ENCODE measurements around the gene CCR6.

DNA sequence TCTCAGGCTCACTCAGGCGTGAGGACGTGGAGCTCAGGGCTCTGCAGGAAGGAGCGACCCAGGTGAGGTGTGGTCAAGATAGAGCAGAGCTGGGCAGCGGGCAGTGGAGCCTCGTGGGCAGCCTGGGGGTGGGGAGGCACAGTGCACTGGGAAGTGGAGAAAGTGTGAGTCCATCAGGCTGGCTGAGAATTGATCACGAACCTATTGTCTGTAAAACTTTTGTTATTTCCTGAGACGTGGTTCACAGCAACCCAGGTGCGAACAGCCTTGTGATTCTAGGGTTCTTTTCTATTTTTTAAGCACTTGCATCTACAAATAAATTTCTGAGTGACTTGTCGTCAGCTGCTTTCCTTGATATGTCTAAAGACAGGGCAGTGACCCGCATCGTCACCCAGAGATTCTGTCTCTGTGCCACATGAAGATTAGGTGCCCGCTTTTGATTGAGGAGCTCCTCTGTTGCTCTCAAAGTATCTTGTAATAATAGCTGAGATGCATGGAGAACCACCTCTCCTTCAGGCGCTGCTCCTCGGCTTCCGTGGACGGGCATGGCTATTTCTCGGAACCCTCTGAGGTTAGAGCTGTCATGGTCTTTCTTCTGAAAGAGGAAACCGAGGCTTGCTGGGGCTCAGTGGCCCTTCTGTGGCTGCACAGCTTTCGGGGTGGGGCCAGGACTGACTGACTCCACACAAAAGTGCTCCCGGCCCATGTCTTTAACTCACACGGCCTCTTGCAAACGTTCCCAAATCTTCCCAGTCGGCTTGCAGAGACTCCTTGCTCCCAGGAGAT is 662 bp upstream of the CCR6 start:
- TF ChIP-seq RNF2 (IDR thresholded peaks at IDR 0.05; ENCODE audit: borderline replicate concordance, low read depth): no peak
- TF ChIP-seq, protein P1, sequence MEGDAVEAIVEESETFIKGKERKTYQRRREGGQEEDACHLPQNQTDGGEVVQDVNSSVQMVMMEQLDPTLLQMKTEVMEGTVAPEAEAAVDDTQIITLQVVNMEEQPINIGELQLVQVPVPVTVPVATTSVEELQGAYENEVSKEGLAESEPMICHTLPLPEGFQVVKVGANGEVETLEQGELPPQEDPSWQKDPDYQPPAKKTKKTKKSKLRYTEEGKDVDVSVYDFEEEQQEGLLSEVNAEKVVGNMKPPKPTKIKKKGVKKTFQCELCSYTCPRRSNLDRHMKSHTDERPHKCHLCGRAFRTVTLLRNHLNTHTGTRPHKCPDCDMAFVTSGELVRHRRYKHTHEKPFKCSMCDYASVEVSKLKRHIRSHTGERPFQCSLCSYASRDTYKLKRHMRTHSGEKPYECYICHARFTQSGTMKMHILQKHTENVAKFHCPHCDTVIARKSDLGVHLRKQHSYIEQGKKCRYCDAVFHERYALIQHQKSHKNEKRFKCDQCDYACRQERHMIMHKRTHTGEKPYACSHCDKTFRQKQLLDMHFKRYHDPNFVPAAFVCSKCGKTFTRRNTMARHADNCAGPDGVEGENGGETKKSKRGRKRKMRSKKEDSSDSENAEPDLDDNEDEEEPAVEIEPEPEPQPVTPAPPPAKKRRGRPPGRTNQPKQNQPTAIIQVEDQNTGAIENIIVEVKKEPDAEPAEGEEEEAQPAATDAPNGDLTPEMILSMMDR (IDR thresholded peaks at IDR 0.05): no peak
